Mesenteric fat pad (tissue), 1 donor: ENCODE data around the gene CTCF. TPM values are rescaled to one million over a fixed set of nuclear protein-coding genes. Genes with fewer than 3 reads are reported as not detected.
A peak's percentile ranks its signal among the peaks of the same experiment; 100 is the strongest.
"Not testable (repeated sequence)": the region's sequence is repeated elsewhere in the genome, so short reads cannot be mapped to it uniquely, and the experiment has no call there.

Experiments used
- DNase-seq: peaks from one replicate; pipeline ENCODE4 v3.0.0-alpha.2; 2020; ENCODE audit warnings: low spot score
- total RNA-seq: library from RNA; stranded (reverse); fragmentation: NEBNext Ultra II Directional; extraction: Animal tissue kit (Norgen Biotek cat#: 25700); gene quantifications from one replicate; pipeline ENCODE4 v1.2.1, GENCODE V29; 2021
- donor health status: DM: yes; HTN: yes; CAD: no.

Gene CTCF
- total RNA-seq, 1 donor from 2014 or later: 26.2 TPM

DNA sequence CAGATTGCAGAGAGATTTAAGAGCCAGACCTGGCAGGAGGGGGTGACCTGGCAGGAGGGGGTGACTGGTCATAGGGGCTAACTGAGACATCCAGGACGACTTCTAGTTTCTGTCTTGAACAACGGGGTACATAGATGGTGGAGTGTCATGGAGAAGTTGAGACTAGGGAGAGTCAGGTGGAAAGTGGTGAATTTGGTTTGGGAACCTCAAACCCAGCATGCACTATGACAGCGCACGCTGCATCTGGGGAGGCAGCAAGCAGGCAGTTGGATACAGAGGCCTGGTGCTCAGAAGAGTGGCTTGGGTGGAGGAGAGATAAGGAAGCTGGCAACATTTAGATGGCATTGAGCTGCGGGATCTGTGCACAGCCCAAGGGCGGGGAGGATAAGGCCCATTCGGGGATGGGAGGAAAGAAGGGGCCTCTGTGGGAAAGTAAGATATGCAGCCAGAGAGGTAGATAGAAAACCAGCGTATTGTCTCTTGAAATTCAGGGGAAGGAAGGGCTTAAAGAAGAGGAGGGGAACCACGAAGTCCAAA lies 29.2 kb upstream of the CTCF start:
- DNase-seq: no peak

GRCh38 chr16:67533987-67534386 lies 28.3 kb upstream of the CTCF start:
- not testable (repeated sequence) for DNase-seq

DNA sequence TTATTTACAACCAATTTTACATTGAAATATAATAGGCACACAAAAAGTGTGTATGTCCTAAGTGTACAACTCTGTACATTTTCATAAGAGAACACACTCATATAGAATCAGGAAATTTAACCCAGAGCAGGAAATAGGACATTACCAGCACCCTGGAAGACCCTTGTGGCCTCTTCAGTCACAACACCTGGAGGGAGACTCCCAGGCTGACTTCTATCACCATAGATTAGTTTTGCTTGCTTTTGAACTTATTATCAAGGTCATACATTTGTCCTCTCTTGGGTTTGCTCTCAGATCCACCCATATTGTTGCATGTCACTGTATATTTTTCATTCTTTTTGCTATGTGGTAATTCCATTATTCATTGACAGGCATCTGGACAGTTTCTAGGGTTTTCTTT lies 27.9 kb upstream of the CTCF start:
- no peak for DNase-seq

- no peak for DNase-seq
Observed at GRCh38 chr16:67535201-67535600, 27.1 kb upstream of the CTCF start.

- peak; percentile 93 for DNase-seq
Observed at GRCh38 chr16:67537270-67537635, 25.1 kb upstream of the CTCF start.

GRCh38 chr16:67537636-67538591 lies 24.4 kb upstream of the CTCF start:
- DNase-seq: peak; percentile 92

- DNase-seq: no peak
Observed at GRCh38 chr16:67538666-67539101, 23.6 kb upstream of the CTCF start.

- no peak for DNase-seq
Observed at GRCh38 chr16:67539271-67539670, 23.1 kb upstream of the CTCF start.

- no peak for DNase-seq
Observed at GRCh38 chr16:67539691-67540635, 22.4 kb upstream of the CTCF start.

DNA sequence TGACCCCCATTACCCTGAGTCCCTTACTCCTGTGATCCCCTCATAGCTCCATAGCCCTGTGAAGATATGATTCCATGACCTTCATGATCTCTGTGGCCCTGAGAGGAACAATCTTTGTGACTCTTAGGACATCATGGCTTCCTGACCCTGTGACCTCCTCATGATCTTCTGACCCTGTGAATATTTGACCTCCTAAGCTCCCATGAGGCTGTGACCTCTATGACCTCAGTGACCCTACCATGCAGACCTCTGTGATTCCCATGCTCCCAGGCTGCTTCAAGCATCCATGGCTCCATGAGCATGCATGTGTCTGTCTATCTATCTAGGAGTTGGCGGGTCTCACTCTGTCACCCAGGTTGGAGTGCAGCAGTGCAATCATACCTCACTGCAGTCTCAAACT lies 21.6 kb upstream of the CTCF start:
- no peak for DNase-seq

DNA sequence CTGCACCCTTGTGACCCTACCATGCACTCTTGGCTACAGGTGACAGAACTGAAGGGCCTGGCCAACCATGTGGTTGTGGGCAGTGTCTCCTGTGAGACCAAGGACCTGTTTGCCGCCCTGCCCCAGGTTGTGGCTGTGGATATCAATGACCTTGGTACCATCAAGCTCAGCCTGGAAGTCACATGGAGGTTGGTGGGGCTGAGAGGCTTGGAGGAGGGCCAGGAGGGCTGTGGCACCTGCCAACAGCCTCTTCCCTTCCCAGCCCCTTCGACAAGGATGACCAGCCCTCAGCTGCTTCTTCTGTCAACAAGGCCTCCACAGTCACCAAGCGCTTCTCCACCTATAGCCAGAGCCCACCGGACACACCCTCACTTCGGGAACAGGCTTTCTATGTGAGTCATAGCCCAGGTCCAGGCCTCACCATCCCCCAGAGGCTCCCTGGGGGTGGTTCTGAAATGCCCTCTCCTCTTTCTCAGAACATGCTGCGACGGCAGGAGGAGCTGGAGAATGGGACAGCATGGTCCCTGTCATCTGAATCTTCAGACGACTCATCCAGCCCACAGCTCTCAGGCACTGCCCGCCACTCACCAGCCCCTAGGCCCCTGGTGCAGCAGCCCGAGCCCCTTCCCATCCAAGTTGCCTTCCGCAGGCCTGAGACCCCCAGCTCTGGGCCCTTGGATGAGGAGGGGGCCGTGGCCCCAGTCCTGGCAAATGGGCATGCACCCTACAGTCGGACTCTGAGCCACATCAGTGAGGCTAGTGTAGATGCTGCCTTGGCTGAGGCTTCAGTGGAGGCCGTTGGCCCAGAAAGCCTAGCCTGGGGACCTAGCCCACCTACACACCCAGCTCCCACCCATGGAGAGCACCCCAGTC lies 20.7 kb upstream of the CTCF start:
- no peak for DNase-seq

- DNase-seq: no peak
Observed at GRCh38 chr16:67542464-67542863, 19.9 kb upstream of the CTCF start.

DNA sequence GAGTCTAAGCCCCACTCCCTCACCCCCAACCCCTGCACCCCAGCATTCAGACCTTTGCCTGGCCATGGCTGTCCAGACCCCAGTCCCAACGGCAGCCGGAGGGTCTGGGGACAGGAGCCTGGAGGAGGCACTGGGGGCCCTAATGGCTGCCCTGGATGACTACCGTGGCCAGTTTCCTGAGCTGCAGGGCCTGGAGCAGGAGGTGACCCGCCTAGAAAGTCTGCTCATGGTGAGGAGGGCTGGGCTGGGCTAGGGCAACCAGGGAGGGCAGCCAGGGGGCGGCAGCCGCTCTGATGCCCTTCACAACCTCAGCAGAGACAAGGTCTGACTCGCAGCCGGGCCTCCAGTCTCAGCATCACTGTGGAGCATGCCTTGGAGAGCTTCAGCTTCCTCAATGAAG lies 19.3 kb upstream of the CTCF start:
- DNase-seq: no peak

GRCh38 chr16:67543582-67543981 lies 18.7 kb upstream of the CTCF start:
- no peak for DNase-seq

DNA sequence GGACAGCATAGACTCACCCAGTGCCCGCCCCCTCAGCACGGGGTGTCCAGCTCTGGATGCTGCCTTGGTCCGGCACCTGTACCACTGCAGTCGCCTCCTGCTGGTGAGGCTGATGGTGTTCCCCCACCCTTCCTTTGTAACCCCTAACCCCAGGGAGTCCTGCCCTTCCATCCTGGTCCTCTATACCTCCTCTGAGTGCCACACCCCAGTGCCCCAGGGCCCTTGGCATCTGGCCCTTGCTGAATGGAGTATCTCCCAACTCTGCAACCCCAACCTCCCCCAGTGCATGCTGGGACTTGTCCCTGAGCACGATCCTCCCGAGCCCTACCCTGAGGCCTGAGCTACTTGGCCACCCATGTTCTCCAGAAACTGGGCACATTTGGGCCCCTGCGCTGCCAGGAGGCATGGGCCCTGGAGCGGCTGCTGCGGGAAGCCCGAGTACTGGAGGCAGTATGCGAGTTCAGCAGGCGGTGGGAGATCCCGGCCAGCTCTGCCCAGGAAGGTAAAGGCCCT lies 17.9 kb upstream of the CTCF start:
- DNase-seq: no peak

GRCh38 chr16:67544844-67545664 lies 17.3 kb upstream of the CTCF start:
- no peak for DNase-seq

DNA sequence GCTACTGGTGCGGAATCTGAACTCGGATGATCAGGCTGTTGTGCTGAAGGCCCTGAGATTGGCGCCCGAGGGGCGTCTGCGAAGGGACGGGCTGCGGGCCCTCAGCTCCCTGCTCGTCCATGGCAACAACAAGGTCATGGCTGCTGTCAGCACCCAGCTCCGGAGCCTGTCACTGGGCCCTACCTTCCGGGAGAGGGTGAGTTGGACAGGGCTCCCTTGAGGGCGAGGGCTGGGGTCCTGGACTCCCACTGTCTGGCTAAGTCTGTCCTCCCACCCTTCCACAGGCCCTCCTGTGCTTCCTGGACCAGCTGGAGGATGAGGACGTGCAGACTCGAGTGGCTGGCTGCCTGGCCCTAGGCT lies 16.7 kb upstream of the CTCF start:
- no peak for DNase-seq

- no peak for DNase-seq
Observed at GRCh38 chr16:67546091-67546501, 16.2 kb upstream of the CTCF start.

- no peak for DNase-seq
Observed at GRCh38 chr16:67546761-67547422, 15.4 kb upstream of the CTCF start.
